Choroid plexus epithelial cell (primary cell): ENCODE measurements around the gene ARHGAP8.

Experiments used
- DNase-seq: peaks from one replicate; pipeline ENCODE4 v3.0.0-alpha.2; 2010; ENCODE audit warnings: low read depth
- H3K4me3 ChIP-seq: 2 replicates; pipeline ENCODE4 v1.5.1; 2011; ENCODE audit warnings: low read depth, mild to moderate bottlenecking, control low read depth, low read length, moderate library complexity
- CTCF ChIP-seq: conservative IDR thresholded peaks from 2 replicates; pipeline ENCODE4 v1.5.1; 2011; ENCODE audit warnings: low read depth, mild to moderate bottlenecking, control low read depth, inconsistent platforms, low read length, moderate library complexity

The ARHGAP8 gene

GRCh38 chr22:44752285-44753188, at the start of gene ARHGAP8:
TSS of gene ARHGAP8 (plus strand) at chr22:44752575. CDS start at chr22:44786528, 33,953 bp downstream.
- no peak within 1 kb of the TSS for H3K4me3 ChIP-seq
- no peak for TF ChIP-seq CTCF
- DNase-seq: no peak

GRCh38 chr22:44703255-44703870, 49.0 kb upstream of the ARHGAP8 start:
- peak; percentile 43 for DNase-seq
- peak overlapping the region; percentile 63 for H3K4me3 ChIP-seq

GRCh38 chr22:44704159-44705021, 48.0 kb upstream of the ARHGAP8 start:
- H3K4me3 ChIP-seq: no peak overlapping the region
- no peak for DNase-seq
- TF ChIP-seq CTCF: no peak

More at GRCh38 chr22:44703255-44703870, 49.0 kb upstream of the ARHGAP8 start:
- TF ChIP-seq CTCF: no peak

- H3K4me3 ChIP-seq: no peak overlapping the region
- no peak for TF ChIP-seq CTCF
- DNase-seq: no peak
These were observed 47.4 kb upstream of the ARHGAP8 start for GRCh38 chr22:44705022-44705297.

- TF ChIP-seq CTCF: no peak
- H3K4me3 ChIP-seq: no peak overlapping the region
- DNase-seq: no peak
These were observed 45.9 kb upstream of the ARHGAP8 start for GRCh38 chr22:44706488-44706887.

GRCh38 chr22:44707178-44707577, 45.2 kb upstream of the ARHGAP8 start:
- no peak for DNase-seq
- TF ChIP-seq CTCF: no peak
- H3K4me3 ChIP-seq: no peak overlapping the region
